ENCODE measurements around the gene PACSIN1.

DNA sequence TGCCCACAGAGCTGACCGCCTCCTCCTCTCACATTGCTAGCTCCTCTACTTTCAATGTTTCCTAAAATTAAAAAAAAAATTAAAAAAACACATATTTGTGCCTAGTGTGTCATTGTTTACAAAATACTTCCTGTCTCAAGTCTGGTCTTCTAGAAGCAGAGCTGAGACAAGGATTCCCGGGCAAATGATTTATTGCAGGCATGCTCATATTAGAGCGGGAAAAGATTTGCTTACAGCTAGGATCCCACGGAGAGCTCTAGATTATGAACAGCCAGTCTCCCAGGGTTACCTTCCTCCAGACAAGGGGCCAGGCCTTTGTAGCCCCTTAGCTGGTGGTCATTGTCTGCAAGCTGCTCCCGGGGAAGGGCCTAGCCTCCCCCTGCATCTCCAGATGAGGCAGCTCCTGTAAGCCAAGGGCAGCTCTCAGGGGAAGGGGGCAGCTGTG, 9.4 kb downstream of the PACSIN1 start:
- TF ChIP-seq EP300 (conservative IDR thresholded peaks at IDR 0.05; ENCODE audit: poor library complexity, severe bottlenecking) (no peak), EZH2 (IDR thresholded peaks at IDR 0.05; ENCODE audit: borderline replicate concordance, insufficient read depth, low read length, poor library complexity, severe bottlenecking) (no peak)
- TF ChIP-seq, protein P1, sequence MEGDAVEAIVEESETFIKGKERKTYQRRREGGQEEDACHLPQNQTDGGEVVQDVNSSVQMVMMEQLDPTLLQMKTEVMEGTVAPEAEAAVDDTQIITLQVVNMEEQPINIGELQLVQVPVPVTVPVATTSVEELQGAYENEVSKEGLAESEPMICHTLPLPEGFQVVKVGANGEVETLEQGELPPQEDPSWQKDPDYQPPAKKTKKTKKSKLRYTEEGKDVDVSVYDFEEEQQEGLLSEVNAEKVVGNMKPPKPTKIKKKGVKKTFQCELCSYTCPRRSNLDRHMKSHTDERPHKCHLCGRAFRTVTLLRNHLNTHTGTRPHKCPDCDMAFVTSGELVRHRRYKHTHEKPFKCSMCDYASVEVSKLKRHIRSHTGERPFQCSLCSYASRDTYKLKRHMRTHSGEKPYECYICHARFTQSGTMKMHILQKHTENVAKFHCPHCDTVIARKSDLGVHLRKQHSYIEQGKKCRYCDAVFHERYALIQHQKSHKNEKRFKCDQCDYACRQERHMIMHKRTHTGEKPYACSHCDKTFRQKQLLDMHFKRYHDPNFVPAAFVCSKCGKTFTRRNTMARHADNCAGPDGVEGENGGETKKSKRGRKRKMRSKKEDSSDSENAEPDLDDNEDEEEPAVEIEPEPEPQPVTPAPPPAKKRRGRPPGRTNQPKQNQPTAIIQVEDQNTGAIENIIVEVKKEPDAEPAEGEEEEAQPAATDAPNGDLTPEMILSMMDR (IDR thresholded peaks at IDR 0.05; ENCODE audit: poor library complexity, severe bottlenecking): no peak
